Neural cell (in vitro differentiated cells): ENCODE measurements around the gene POLD1.

Experiments used
- CTCF ChIP-seq: fragments of 450-650 bp; IDR thresholded peaks from 2 replicates; pipeline ENCODE4 v1.5.1; 2014; ENCODE audit warnings: antibody characterized with exemption, mild to moderate bottlenecking, moderate library complexity; ENCODE audit not compliant: poor library complexity, severe bottlenecking
- EP300 ChIP-seq: fragments of 450-650 bp; conservative IDR thresholded peaks from 2 replicates; pipeline ENCODE4 v1.6.1; 2014; ENCODE audit warnings: antibody characterized with exemption, mild to moderate bottlenecking, moderate library complexity; ENCODE audit not compliant: poor library complexity, severe bottlenecking
- MXI1 ChIP-seq: fragments of 450-650 bp; conservative IDR thresholded peaks from 2 replicates; pipeline ENCODE4 v1.6.1; 2014; ENCODE audit warnings: antibody characterized with exemption, mild to moderate bottlenecking; ENCODE audit not compliant: poor library complexity, severe bottlenecking
- POLR2AphosphoS5 ChIP-seq: IDR thresholded peaks from 2 replicates; pipeline ENCODE4 v1.6.1; 2012
- REST ChIP-seq: IDR thresholded peaks from 2 replicates; pipeline ENCODE4 v1.6.1; 2012; ENCODE audit warnings: borderline replicate concordance

- TF ChIP-seq POLR2AphosphoS5: no peak
- no peak for TF ChIP-seq CTCF
- TF ChIP-seq REST: no peak
- no peak for TF ChIP-seq MXI1
- TF ChIP-seq EP300: no peak
These were observed 22.7 kb downstream of the POLD1 start for GRCh38 chr19:50406829-50407228.
